Endodermal cell (in vitro differentiated cells): Measurements from ENCODE around the gene USP47. TPM values are rescaled to one million over a fixed set of nuclear protein-coding genes. Genes with fewer than 3 reads are reported as not detected.

Experiments
- DNase-seq: peaks from one replicate; pipeline ENCODE4 v3.0.0-alpha.2; 2017
- H3K27ac ChIP-seq: 2 replicates; pipeline ENCODE4 v1.5.1; 2013; ENCODE audit warnings: mild to moderate bottlenecking, low read depth, low read length, moderate library complexity
- H3K27me3 ChIP-seq: 2 replicates; pipeline ENCODE4 v1.6.1; 2013; ENCODE audit warnings: mild to moderate bottlenecking, low read length, moderate library complexity; ENCODE audit not compliant: insufficient read depth, control insufficient read depth, poor library complexity, severe bottlenecking
- H3K36me3 ChIP-seq: 2 replicates; pipeline ENCODE4 v1.7.0; 2013; ENCODE audit warnings: mild to moderate bottlenecking, low read length, moderate library complexity; ENCODE audit not compliant: control insufficient read depth, insufficient read depth
- H3K4me1 ChIP-seq: one replicate; pipeline ENCODE4 v1.7.0; 2013; ENCODE audit warnings: low read length; ENCODE audit not compliant: control insufficient read depth, insufficient read depth
- H3K4me3 ChIP-seq: 2 replicates; pipeline ENCODE4 v1.5.1; 2013; ENCODE audit warnings: mild to moderate bottlenecking, low read length, moderate library complexity
- H3K9ac ChIP-seq: 2 replicates; pipeline ENCODE4 v1.6.1; 2013; ENCODE audit warnings: mild to moderate bottlenecking, low read length, moderate library complexity; ENCODE audit not compliant: poor library complexity, severe bottlenecking; ENCODE audit errors: extremely low read depth
- H3K9me3 ChIP-seq: 2 replicates; pipeline ENCODE4 v1.6.1; 2013; ENCODE audit warnings: mild to moderate bottlenecking, low read length, moderate library complexity; ENCODE audit not compliant: control insufficient read depth
- H3K27ac Mint-ChIP-seq: 2 replicates; pipeline ENCODE4 v1.8.0; 2020; ENCODE audit warnings: mixed read lengths
- H3K27me3 Mint-ChIP-seq: 2 replicates; pipeline ENCODE4 v1.8.0; 2021; ENCODE audit warnings: mild to moderate bottlenecking, mixed read lengths; ENCODE audit not compliant: insufficient read depth
- H3K36me3 Mint-ChIP-seq: 2 replicates; pipeline ENCODE4 v1.8.0; 2020; ENCODE audit warnings: low read depth, mixed read lengths
- H3K4me1 Mint-ChIP-seq: 2 replicates; pipeline ENCODE4 v1.8.0; 2020; ENCODE audit warnings: mixed read lengths
- H3K4me3 Mint-ChIP-seq: 2 replicates; pipeline ENCODE4 v1.8.0; 2020; ENCODE audit warnings: mild to moderate bottlenecking, moderate library complexity, mixed read lengths
- H3K9me3 Mint-ChIP-seq: 2 replicates; pipeline ENCODE4 v1.8.0; 2020; ENCODE audit warnings: mild to moderate bottlenecking, mixed read lengths
- WGBS, 2 experiments: methylation state at CpG; one replicate each; pipeline versions ENCODE4 v1.1.5 to v1.1.7; 2013; ENCODE audit warnings: missing lambda C conversion rate in 2 of 2, mixed read lengths in 1 of 2; ENCODE audit not compliant: insufficient coverage in 1 of 2, insufficient read length in 1 of 2; 5-methylcytosine and 5-hydroxymethylcytosine counted together
- total RNA-seq, 2 donors: library from RNA; stranded (reverse); fragmentation: NEBNext Ultra II Directional in 1 of 2; extraction: Animal tissue kit (Norgen Biotek cat#: 25700) in 1 of 2; gene quantifications; 2 replicates in 1 of 2; 3 replicates in 1 of 2; pipeline ENCODE4 v1.2.1, GENCODE V29; 2021
- TF ChIP-seq, protein P1 (sequence below): fragments of 200-600 bp; sonication (generic); conservative IDR thresholded peaks from 2 replicates; pipeline ENCODE4 v1.5.0; 2021; ENCODE audit warnings: antibody characterized with exemption, mild to moderate bottlenecking

USP47 gene
- total RNA-seq, 2 donors from 2014 or later = 26.3 to 26.9 TPM

DNA sequence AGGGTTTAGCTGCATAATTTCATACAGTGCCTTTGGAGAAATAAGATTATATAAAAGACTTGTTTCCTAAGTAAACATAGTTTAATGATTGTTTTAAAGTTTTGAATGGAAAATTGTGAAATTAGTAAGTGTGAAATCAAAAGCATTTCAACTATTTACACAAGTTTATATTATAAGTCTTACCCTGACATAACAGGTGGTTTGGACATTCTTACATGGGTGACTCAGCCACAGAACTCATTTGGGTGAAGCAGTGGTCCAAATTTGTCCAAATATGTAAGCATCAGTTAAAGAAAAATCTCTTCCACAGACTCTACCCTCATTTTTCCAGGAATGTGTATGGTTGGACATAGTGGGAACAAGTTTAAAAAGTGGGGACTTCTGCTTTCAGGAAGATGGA, 68.0 kb downstream of the USP47 start:
- H3K4me3 Mint-ChIP-seq = no peak overlapping the region
- no peaks in the 10 kb centered on the region for H3K9me3 Mint-ChIP-seq
- H3K4me1 ChIP-seq = no peaks in the 10 kb centered on the region
- H3K9ac ChIP-seq = no peak overlapping the region
- TF ChIP-seq, protein P1, sequence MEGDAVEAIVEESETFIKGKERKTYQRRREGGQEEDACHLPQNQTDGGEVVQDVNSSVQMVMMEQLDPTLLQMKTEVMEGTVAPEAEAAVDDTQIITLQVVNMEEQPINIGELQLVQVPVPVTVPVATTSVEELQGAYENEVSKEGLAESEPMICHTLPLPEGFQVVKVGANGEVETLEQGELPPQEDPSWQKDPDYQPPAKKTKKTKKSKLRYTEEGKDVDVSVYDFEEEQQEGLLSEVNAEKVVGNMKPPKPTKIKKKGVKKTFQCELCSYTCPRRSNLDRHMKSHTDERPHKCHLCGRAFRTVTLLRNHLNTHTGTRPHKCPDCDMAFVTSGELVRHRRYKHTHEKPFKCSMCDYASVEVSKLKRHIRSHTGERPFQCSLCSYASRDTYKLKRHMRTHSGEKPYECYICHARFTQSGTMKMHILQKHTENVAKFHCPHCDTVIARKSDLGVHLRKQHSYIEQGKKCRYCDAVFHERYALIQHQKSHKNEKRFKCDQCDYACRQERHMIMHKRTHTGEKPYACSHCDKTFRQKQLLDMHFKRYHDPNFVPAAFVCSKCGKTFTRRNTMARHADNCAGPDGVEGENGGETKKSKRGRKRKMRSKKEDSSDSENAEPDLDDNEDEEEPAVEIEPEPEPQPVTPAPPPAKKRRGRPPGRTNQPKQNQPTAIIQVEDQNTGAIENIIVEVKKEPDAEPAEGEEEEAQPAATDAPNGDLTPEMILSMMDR = no peak
- H3K4me1 Mint-ChIP-seq = no peaks in the 10 kb centered on the region
- no peak overlapping the region for H3K27ac Mint-ChIP-seq
- H3K27ac ChIP-seq = no peak overlapping the region
- no peaks in the 10 kb centered on the region for H3K27me3 ChIP-seq
- no peak for DNase-seq
- H3K27me3 Mint-ChIP-seq = no peaks in the 10 kb centered on the region
- H3K9me3 ChIP-seq = no peaks in the 10 kb centered on the region
- H3K36me3 ChIP-seq = peaks cover 49% of the 10 kb centered on the region
- H3K36me3 Mint-ChIP-seq = peaks cover 12% of the 10 kb centered on the region
- H3K4me3 ChIP-seq = no peak overlapping the region

DNA sequence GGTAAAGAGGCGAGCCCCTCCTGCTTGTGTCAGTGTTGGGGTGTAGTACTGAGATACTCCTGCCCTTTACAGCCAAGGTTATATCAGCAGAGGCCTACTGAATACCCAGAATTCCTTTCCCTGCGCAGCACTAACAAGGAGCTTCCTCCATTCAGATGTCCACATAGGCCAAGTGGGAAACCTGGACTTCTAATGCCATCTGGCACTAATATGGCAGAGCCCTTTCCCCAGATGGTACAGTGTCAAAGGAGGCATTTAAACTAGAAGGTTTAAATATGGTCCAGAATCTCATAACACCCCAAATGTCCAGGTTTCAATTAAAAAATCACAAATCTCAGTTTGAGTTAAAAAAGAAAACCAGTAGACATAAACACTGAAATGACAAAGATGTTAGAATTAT, 68.8 kb downstream of the USP47 start:
- no peaks in the 10 kb centered on the region for H3K4me1 ChIP-seq
- H3K9ac ChIP-seq = no peak overlapping the region
- TF ChIP-seq, protein P1 = no peak
- no peaks in the 10 kb centered on the region for H3K27me3 ChIP-seq
- no peak overlapping the region for H3K27ac ChIP-seq
- Mint-ChIP-seq H3K27ac (no peak overlapping the region), H3K36me3 (peaks cover 9% of the 10 kb centered on the region), H3K9me3 (no peaks in the 10 kb centered on the region), H3K4me3 (no peak overlapping the region), H3K4me1 (no peaks in the 10 kb centered on the region), H3K27me3 (no peaks in the 10 kb centered on the region)
- no peaks in the 10 kb centered on the region for H3K9me3 ChIP-seq
- H3K4me3 ChIP-seq = no peak overlapping the region
- no peak for DNase-seq
- WGBS, 2 experiments = 88 to 100% methylated on average over 1 to 2 of the region's 2 CpGs
- H3K36me3 ChIP-seq = peaks cover 48% of the 10 kb centered on the region

DNA sequence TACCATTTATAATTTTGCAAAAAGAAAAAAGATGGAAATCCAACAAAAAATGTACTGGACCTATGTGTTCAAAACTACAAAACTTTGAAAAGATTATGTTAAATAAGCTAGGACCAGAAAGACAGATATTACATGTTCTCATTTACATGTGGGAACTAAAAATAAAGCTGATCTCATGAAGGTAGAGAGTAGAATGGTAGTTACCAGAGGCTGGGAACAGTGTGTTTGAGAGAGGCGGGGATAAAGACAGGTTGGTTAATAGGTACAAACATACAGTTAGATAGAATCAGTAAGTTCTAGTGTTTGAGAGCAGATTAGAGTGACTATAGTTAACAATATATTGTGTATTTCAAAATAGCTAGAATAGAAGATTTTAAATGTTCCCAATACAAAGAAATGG, 71.6 kb downstream of the USP47 start:
- TF ChIP-seq, protein P1 = no peak
- peaks cover 32% of the 10 kb centered on the region for H3K36me3 ChIP-seq
- Mint-ChIP-seq H3K27ac (no peak overlapping the region), H3K36me3 (peaks cover 2% of the 10 kb centered on the region), H3K9me3 (no peaks in the 10 kb centered on the region), H3K27me3 (no peaks in the 10 kb centered on the region), H3K4me3 (no peak overlapping the region), H3K4me1 (peaks cover 5% of the 10 kb centered on the region)
- 96 to 100% methylated on average over 1 of the region's 1 CpG for WGBS, 2 experiments
- no peaks in the 10 kb centered on the region for H3K4me1 ChIP-seq
- no peak for DNase-seq
- no peaks in the 10 kb centered on the region for H3K27me3 ChIP-seq
- no peak overlapping the region for H3K4me3 ChIP-seq
- H3K9ac ChIP-seq = no peak overlapping the region
- no peaks in the 10 kb centered on the region for H3K9me3 ChIP-seq
- H3K27ac ChIP-seq = no peak overlapping the region
